GM21360 (cell line): Measurements from ENCODE around the gene C11orf42.

Experiments
- ATAC-seq: cut with Tn5 transposase; IDR thresholded peaks from one replicate; pipeline ENCODE4 v1.9.1; 2021; ENCODE audit warnings: mild to moderate bottlenecking, moderate library complexity; ENCODE audit not compliant: unreplicated experiment

The C11orf42 gene

DNA sequence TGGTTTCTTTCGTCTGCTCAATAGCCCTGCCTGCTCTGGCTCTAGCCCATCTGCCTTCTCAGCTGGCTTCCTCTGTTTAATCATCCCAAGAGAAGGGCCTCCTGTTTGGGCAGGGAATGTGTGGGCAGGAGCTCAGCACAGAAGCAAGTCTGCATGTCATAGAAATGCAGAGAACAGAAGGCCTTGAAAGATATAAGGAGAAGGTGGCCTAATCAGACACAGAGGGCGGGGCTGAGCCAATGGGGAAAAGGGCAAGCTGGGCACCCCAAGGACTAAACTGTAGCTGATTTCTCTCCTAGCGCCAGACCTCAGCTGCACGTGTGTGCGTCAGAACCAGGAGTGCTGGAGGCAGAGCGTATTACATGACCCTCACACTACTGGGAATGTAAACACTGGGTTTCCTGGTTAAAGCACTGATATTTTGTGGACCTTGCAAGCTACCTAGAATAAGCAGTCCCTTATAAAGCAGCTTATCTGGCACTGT, 46.7 kb downstream of the C11orf42 start:
- no peak for ATAC-seq

DNA sequence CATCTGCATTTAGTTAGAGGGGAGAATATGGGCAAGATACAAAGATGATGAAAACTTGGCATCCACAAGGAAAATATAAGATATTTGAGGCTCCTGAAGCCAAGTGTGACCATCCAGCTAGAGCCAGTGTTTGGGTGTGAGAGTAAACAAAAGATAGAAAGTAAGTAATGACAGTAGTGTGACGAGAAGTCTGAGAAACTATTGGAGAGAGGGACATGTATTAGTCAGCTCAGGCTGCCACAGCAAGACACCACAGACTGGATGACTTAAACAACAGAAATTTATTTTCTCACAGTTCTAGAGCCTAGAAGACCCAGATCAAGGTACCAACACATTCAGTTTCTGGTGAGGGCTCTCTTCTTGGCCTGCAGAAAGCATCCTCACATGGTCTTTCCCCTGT, 47.8 kb downstream of the C11orf42 start:
- peak; percentile 77 for ATAC-seq

DNA sequence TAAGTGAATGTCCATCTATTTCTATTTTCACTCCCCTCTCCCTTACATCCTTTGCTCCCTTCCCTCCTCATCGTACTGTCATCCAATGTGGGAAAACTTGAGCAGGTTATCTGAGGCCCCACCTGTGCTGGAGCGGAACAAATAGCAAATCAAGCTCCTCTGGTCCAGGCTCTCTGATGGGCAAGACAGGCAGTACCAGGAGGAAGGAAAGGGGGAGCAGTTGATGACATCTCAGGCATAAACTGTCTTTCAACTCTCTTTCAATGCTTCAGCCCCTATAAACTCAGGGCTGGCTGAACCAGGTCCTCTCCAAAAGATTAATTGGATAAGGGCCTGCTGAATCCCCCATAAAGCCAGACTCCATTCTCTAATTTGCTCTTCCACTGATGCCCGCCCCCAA, 52.8 kb downstream of the C11orf42 start:
- ATAC-seq, result no peak

DNA sequence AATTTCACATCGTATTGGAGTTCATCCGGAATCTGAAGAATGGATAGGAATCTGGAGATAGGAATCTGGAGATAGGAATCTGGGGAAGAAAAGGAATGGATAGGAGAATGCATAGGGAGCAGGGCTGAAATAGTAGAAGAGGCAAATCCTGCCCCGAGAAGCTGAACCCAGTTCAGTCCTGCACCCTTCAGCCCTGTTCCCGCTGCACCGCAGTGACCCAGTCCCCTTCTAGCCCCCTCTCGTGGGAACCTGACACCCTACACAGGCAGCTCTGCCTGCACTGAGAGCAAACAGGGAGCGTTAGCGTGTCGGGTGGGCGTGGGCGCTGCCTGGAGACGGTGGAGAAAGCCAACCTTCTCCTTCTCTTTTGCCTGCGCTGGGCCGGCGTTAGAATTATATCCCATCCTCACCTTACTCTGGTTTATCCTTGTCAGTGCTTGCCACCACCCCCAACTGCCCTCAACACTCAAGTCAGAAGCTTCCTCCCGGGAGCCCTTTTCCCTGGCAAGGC, 53.3 kb downstream of the C11orf42 start:
- ATAC-seq, result no peak

DNA sequence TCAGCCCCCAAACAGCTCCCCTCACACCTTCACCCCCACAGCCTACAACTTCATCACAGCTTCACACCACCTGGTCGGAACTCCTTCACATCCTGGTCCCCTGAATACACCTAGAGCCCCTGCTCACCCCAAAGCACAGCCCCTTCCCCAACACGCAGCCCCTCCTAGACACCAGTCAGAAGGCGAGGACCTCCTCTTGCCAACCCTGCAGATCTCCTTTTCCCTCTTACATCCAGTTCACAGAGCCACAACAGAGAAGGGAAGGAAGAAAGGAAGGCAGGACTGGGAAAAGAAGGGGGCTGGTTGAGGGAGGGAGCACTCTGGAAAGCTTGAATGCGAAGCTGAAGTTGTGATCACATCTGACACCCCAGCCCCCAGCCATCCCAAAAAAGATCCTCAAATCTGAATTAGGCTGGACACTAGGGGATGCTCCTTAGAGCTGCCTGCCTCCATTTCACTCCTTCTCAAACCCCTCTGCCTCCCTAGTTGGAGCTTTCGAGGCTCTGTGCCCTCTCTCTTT, 54.9 kb downstream of the C11orf42 start:
- ATAC-seq, result no peak
